Left lung (tissue), 10 donors: Measurements from ENCODE around the gene PPP1R13B. TPM values are rescaled to one million over a fixed set of nuclear protein-coding genes. Genes with fewer than 3 reads are reported as not detected.

Experiments used
- ATAC-seq: fragments of 200-7000 bp; cut with Tn5 transposase; one replicate; pipeline ENCODE4 v1.9.1; 2020; ENCODE audit warnings: moderate library complexity
- DNase-seq, 4 donors: peaks; one replicate each; pipeline ENCODE4 v3.0.0-alpha.2; 2013 to 2020
- H3K27ac ChIP-seq, 2 donors: fragments of 200-600 bp; sonication (generic) in 1 of 2; one replicate each; pipeline versions ENCODE4 v1.5.0 to v1.8.0; 2020 to 2021
- H3K27me3 ChIP-seq, 2 donors: fragments of 200-600 bp; sonication (generic) in 1 of 2; one replicate each; pipeline versions ENCODE4 v1.5.0 to v1.8.0; 2020 to 2021
- H3K36me3 ChIP-seq, 2 donors: fragments of 200-600 bp; sonication (generic) in 1 of 2; one replicate each; pipeline versions ENCODE4 v1.5.0 to v1.8.0; 2020 to 2021
- H3K4me1 ChIP-seq, 2 donors: fragments of 200-600 bp; one replicate each; pipeline ENCODE4 v1.8.0; 2021
- H3K4me3 ChIP-seq, 2 donors: fragments of 200-600 bp; sonication (generic) in 1 of 2; one replicate each; pipeline versions ENCODE4 v1.5.0 to v1.8.0; 2020 to 2021; ENCODE audit warnings: mild to moderate bottlenecking in 1 of 2
- H3K9me3 ChIP-seq, 2 donors: fragments of 200-600 bp; sonication (generic) in 1 of 2; one replicate each; pipeline versions ENCODE4 v1.5.0 to v1.8.0; 2020 to 2021
- intact Hi-C, 2 donors: fragments of 100-400 bp; cut with DNase I; formaldehyde crosslinking; loops; one replicate each; pipeline versions ENCODE4 v1.11.2 to v1.14.2; 2022
- polyA plus RNA-seq, 6 donors: library from polyadenylated mRNA; unstranded; fragments of 120-200 nt; gene quantifications; one replicate each; pipeline ENCODE4 v1.2.1, GENCODE V29; 2013; ENCODE audit not compliant: insufficient read length in 6 of 6
- total RNA-seq, 2 donors: library from RNA; stranded (reverse); fragmentation: NEBNext Ultra II Directional; extraction: Animal tissue kit (Norgen Biotek cat#: 25700); gene quantifications; one replicate each; pipeline ENCODE4 v1.2.1, GENCODE V29; 2021
- TF ChIP-seq, protein P1 (sequence below), 2 donors: fragments of 200-600 bp; sonication (generic) in 1 of 2; IDR thresholded peaks; one replicate each; pipeline versions ENCODE4 v1.5.0 to v1.8.0; 2021; ENCODE audit warnings: antibody characterized with exemption in 2 of 2
- donor health status: DM: no; HTN: yes; CAD: no.
- donor health status: DM: no; HTN: no; CAD: no.

Gene PPP1R13B
- total and polyA plus RNA-seq, 8 donors: 48.0 to 86.9 (median 61.7) TPM

DNA sequence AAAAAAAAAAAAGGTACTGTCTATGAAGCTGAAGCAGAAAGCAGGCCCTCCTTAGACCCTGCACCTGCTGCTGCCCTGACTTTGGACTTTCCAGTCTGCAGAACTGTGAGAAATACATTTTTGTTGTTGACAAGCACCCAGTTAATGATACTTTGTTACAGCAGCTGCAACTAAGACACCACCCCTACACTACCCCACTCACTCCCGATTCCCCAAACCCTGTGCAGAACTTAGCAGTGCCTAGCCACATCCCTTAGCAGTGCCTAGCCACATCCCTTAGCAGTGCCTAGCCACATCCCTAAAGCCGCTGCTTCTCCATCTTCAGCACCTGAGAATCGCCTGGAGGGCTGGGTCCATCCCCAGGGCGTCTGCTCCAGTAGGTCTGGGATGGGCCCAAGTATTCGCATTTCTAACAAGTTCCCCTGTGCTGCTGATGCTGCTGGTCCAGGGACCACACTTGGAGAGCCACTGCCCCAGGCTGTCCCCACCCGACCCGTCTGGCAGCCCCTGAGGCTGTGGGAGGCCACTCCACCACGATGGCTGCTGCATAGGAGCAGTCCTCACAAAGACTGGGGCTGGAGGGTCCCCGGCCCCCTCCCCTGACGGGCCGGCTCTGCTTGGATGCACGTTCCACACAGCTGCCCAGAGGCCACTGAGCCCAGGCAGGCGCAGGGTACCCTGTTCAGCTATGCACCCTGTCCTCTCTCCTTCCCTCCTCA is 10.8 kb upstream of the PPP1R13B start:
- no peaks in the 10 kb centered on the region for H3K9me3 ChIP-seq
- ATAC-seq: no peak
- H3K4me1 ChIP-seq: peaks cover 8 to 33% of the 10 kb centered on the region in 2 donors
- H3K36me3 ChIP-seq: no peaks in the 10 kb centered on the region
- H3K27ac ChIP-seq: no peak overlapping the region
- no peak overlapping the region for H3K4me3 ChIP-seq
- peak in 1 of 4 donors; percentile 75 for DNase-seq
- no peaks in the 10 kb centered on the region for H3K27me3 ChIP-seq
- intact Hi-C loops: no loop called here
- TF ChIP-seq, protein P1, sequence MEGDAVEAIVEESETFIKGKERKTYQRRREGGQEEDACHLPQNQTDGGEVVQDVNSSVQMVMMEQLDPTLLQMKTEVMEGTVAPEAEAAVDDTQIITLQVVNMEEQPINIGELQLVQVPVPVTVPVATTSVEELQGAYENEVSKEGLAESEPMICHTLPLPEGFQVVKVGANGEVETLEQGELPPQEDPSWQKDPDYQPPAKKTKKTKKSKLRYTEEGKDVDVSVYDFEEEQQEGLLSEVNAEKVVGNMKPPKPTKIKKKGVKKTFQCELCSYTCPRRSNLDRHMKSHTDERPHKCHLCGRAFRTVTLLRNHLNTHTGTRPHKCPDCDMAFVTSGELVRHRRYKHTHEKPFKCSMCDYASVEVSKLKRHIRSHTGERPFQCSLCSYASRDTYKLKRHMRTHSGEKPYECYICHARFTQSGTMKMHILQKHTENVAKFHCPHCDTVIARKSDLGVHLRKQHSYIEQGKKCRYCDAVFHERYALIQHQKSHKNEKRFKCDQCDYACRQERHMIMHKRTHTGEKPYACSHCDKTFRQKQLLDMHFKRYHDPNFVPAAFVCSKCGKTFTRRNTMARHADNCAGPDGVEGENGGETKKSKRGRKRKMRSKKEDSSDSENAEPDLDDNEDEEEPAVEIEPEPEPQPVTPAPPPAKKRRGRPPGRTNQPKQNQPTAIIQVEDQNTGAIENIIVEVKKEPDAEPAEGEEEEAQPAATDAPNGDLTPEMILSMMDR (IDR thresholded peaks at IDR 0.05): no peak

DNA sequence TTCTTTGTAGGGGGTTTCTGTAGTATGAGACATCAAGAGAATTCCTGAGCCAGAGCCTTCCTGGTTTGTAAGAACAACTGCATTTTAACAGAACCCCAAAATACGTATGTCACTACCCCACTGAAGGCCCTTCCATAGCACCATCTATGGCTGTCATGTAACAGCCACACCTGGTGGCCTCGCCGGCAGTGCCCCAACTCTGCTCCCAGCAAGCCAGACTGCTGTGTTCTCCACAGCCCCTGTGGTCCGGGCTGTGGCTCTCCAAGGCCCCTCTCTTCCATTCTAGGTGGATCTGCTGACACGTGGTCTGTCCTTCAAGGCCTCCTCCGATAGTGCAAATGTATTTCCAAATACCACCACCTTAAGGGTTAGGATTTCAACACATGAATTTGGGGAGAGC is 9.9 kb upstream of the PPP1R13B start:
- H3K4me3 ChIP-seq: no peak overlapping the region
- H3K27ac ChIP-seq: no peak overlapping the region
- intact Hi-C loops: no loop called here
- peak in 1 of 4 donors; percentile 36 for DNase-seq
- peaks cover 8 to 33% of the 10 kb centered on the region in 2 donors for H3K4me1 ChIP-seq
- H3K36me3 ChIP-seq: no peaks in the 10 kb centered on the region
- ATAC-seq: no peak
- no peaks in the 10 kb centered on the region for H3K9me3 ChIP-seq
- H3K27me3 ChIP-seq: no peaks in the 10 kb centered on the region
- TF ChIP-seq, protein P1 (IDR thresholded peaks at IDR 0.05): no peak

DNA sequence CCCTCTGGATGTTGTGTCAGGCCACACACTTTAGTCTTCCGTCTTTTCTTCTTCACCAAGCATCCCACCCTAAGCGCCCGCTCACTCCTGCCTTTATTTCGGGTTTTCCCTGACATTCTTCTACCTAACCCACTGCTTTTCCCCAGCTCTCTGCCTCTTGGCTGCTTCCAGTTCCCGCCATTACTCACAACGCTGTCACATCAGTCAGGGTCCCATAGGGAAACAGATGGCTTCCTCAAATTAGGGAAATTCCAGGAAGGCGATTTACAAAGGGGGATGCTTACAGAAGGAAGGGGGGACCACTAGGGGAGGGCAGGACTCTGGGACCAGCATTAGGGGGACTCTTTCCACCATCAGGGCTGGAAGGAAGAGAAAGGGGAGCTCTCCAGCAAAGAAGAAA is 9.2 kb upstream of the PPP1R13B start:
- Histone ChIP-seq H3K9me3 (no peaks in the 10 kb centered on the region), H3K4me3 (no peak overlapping the region), H3K36me3 (no peaks in the 10 kb centered on the region), H3K4me1 (peaks cover 8 to 31% of the 10 kb centered on the region in 2 donors), H3K27ac (no peak overlapping the region), H3K27me3 (no peaks in the 10 kb centered on the region)
- DNase-seq (no peak), ATAC-seq (no peak)
- intact Hi-C loops: no loop called here
- TF ChIP-seq, protein P1 (IDR thresholded peaks at IDR 0.05): no peak

DNA sequence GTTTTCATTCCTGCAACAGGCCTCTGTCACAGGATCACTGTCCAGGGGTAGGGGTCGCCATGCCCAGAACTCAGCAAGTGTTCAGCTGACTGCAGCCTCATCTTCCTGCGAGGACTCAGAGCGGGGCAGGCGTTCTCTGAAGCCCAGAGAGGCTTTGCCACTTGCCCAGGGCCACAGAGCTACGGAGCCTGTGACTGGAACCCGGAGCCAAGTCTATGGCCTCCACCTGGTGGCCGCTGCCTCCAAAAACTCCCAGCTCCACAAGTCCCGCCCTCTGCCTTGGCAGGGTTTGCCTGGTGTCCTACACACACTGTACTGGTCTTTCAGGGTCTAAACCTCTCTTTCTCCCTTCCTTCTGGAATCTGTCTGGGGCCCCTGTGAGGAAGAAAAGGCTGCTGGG is 8.7 kb upstream of the PPP1R13B start:
- TF ChIP-seq, protein P1 (IDR thresholded peaks at IDR 0.05): no peak
- H3K4me3 ChIP-seq: no peak overlapping the region
- H3K27ac ChIP-seq: peak overlapping the region in 1 of 2 donors; percentile 66
- DNase-seq (peak in 1 of 4 donors; percentile 63), ATAC-seq (no peak)
- no peaks in the 10 kb centered on the region for H3K36me3 ChIP-seq
- intact Hi-C loops: no loop called here
- H3K27me3 ChIP-seq: no peaks in the 10 kb centered on the region
- H3K4me1 ChIP-seq: peaks cover 8 to 27% of the 10 kb centered on the region in 2 donors
- H3K9me3 ChIP-seq: no peaks in the 10 kb centered on the region

DNA sequence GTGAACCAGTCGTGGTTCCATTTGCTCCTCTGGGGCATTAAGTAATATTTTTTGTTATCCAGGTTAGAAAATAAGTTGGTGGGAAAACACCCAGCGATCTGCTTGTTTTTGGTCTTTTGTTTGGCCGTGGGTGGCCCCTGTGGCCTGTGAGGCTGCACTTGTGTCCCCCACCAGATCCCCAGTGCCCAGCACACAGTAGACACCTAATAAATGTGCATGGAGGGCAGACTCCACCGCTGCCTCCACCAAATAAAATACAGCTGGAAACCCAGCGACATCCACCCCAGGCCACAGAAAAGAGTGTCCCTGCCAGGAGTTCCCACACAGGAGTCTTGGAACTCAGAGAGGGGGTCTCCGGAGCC is 8.3 kb upstream of the PPP1R13B start:
- Histone ChIP-seq H3K4me1 (peaks cover 8 to 27% of the 10 kb centered on the region in 2 donors), H3K36me3 (no peaks in the 10 kb centered on the region), H3K9me3 (no peaks in the 10 kb centered on the region), H3K27me3 (no peaks in the 10 kb centered on the region), H3K27ac (peak overlapping the region in 1 of 2 donors; percentile 66), H3K4me3 (no peak overlapping the region)
- TF ChIP-seq, protein P1 (IDR thresholded peaks at IDR 0.05): no peak
- no peak for DNase-seq
- intact Hi-C loops: no loop called here
- no peak for ATAC-seq
